ENCODE data around the gene CD80. TPM values are rescaled to one million over a fixed set of nuclear protein-coding genes. Genes with fewer than 3 reads are reported as not detected.

The CD80 gene
- total RNA-seq, 3 donors from 2014 or later (not counting 1 experiment from before 2014, with no cell fraction given) = 0.40 to 1.1 TPM; not detected in 1

DNA sequence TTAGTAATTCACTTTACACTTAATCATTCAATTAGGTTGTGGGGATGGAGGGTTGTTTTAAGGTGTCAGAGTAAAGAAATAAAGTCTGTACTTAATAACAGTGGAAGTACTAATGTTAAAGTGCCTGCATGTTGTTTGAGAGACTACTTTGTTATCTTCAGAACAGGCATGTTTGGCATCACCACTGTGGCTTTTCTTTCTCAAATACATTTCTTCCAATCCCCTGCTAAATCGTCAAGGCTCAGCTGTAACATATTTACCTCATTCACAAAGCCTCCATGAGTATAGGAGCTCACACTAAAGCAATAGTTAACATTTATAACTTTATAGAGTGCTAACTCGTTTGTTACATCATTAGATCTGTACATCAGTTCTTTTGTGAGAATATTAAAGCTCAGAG, 58.5 kb downstream of the CD80 start:
- Histone ChIP-seq H3K4me3 (ENCODE audit: low read length) (no peak overlapping the region), H3K9me3 (ENCODE audit: control insufficient read depth, insufficient read depth, low read length) (no peaks in the 10 kb centered on the region), H3K27ac (ENCODE audit: low read length) (no peak overlapping the region), H3K4me1 (ENCODE audit: control insufficient read depth, insufficient read depth, low read length) (peaks cover 18% of the 10 kb centered on the region), H3K36me3 (ENCODE audit: control insufficient read depth, insufficient read depth, low read length) (peaks cover 19% of the 10 kb centered on the region), H3K27me3 (ENCODE audit: control insufficient read depth, insufficient read depth, low read length) (no peaks in the 10 kb centered on the region)
- ATAC-seq = no peak
- intact Hi-C loops (cut with micrococcal nuclease) = no loop called here
- Mint-ChIP-seq H3K27me3 (ENCODE audit: low read depth in 2 of 2) (no peaks in the 10 kb centered on the region), H3K9me3 (no peaks in the 10 kb centered on the region), H3K36me3 (no peaks in the 10 kb centered on the region), H3K27ac (peak overlapping the region; percentile 16 to 44), H3K4me3 (no peak overlapping the region), H3K4me1 (peaks cover 31 to 36% of the 10 kb centered on the region in 2 donors)
- TF ChIP-seq, protein P1, sequence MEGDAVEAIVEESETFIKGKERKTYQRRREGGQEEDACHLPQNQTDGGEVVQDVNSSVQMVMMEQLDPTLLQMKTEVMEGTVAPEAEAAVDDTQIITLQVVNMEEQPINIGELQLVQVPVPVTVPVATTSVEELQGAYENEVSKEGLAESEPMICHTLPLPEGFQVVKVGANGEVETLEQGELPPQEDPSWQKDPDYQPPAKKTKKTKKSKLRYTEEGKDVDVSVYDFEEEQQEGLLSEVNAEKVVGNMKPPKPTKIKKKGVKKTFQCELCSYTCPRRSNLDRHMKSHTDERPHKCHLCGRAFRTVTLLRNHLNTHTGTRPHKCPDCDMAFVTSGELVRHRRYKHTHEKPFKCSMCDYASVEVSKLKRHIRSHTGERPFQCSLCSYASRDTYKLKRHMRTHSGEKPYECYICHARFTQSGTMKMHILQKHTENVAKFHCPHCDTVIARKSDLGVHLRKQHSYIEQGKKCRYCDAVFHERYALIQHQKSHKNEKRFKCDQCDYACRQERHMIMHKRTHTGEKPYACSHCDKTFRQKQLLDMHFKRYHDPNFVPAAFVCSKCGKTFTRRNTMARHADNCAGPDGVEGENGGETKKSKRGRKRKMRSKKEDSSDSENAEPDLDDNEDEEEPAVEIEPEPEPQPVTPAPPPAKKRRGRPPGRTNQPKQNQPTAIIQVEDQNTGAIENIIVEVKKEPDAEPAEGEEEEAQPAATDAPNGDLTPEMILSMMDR (IDR thresholded peaks at IDR 0.05) = no peak
- 67% methylated on average over 1 of the region's 2 CpGs for WGBS (ENCODE audit: insufficient coverage)
- DNase-seq = no peak

- H3K36me3 Mint-ChIP-seq = no peaks in the 10 kb centered on the region
- H3K27me3 Mint-ChIP-seq (ENCODE audit: low read depth in 2 of 2) = no peaks in the 10 kb centered on the region
- DNase-seq = no peak
- WGBS (ENCODE audit: insufficient coverage) = 100% methylated on average over 2 of the region's 4 CpGs
- Histone ChIP-seq H3K4me3 (ENCODE audit: low read length) (no peak overlapping the region), H3K27ac (ENCODE audit: low read length) (no peak overlapping the region), H3K36me3 (ENCODE audit: control insufficient read depth, insufficient read depth, low read length) (peaks cover 16% of the 10 kb centered on the region), H3K27me3 (ENCODE audit: control insufficient read depth, insufficient read depth, low read length) (no peaks in the 10 kb centered on the region), H3K4me1 (ENCODE audit: control insufficient read depth, insufficient read depth, low read length) (peaks cover 18% of the 10 kb centered on the region), H3K9me3 (ENCODE audit: control insufficient read depth, insufficient read depth, low read length) (no peaks in the 10 kb centered on the region)
- peaks cover 31 to 36% of the 10 kb centered on the region in 2 donors for H3K4me1 Mint-ChIP-seq
- H3K4me3 Mint-ChIP-seq = peak overlapping the region; percentile 62
- H3K27ac Mint-ChIP-seq = peak overlapping the region; percentile 16 to 44
- intact Hi-C loops (cut with micrococcal nuclease) = no loop called here
- TF ChIP-seq, protein P1 (IDR thresholded peaks at IDR 0.05) = no peak
- no peak for ATAC-seq
- H3K9me3 Mint-ChIP-seq = no peaks in the 10 kb centered on the region
Measured at GRCh38 chr3:119500265-119500664, 59.1 kb downstream of the CD80 start.

- intact Hi-C loops (cut with micrococcal nuclease) = loop anchor here (1.0 to 5.0 kb wide), 4 partner anchors 29 to 178 kb away; partner anchors contain the start of genes COX17 and TMEM39A
- Mint-ChIP-seq H3K27ac (peak within 1 kb of the TSS; percentile 98 to 99), H3K4me1 (peaks cover 30 to 31% of the 10 kb centered on the region in 2 donors), H3K36me3 (no peaks in the 10 kb centered on the region), H3K4me3 (peak within 1 kb of the TSS; percentile 100), H3K27me3 (ENCODE audit: low read depth in 2 of 2) (no peaks in the 10 kb centered on the region), H3K9me3 (no peaks in the 10 kb centered on the region)
- Histone ChIP-seq H3K36me3 (ENCODE audit: control insufficient read depth, insufficient read depth, low read length) (peaks cover 4% of the 10 kb centered on the region), H3K9me3 (ENCODE audit: control insufficient read depth, insufficient read depth, low read length) (no peaks in the 10 kb centered on the region), H3K4me1 (ENCODE audit: control insufficient read depth, insufficient read depth, low read length) (peaks cover 18% of the 10 kb centered on the region), H3K27ac (ENCODE audit: low read length) (peak within 1 kb of the TSS; percentile 93), H3K27me3 (ENCODE audit: control insufficient read depth, insufficient read depth, low read length) (no peaks in the 10 kb centered on the region), H3K4me3 (ENCODE audit: low read length) (peak within 1 kb of the TSS; percentile 87)
- under 1% methylated on average over 58 of the region's 58 CpGs for WGBS (ENCODE audit: insufficient coverage)
- ATAC-seq (peak; percentile 97 to 100 (median 98)), DNase-seq (peak; percentile 97 to 99)
- TF ChIP-seq, protein P1 (IDR thresholded peaks at IDR 0.05) = no peak
Measured at GRCh38 chr3:119498186-119499011, 61.0 kb downstream of the CD80 start, which contains the start of gene TIMMDC1. Gene TIMMDC1, plus strand, starts transcription at chr3:119498547. Its CDS starts 187 bp downstream, at chr3:119498734.
